ENCODE results near the gene UNK. TPM values are rescaled to one million over a fixed set of nuclear protein-coding genes. Genes with fewer than 3 reads are reported as not detected.

UNK gene
- total and polyA plus RNA-seq, 9 of the 15 experiments (the other 6 are each of a cell fraction or from before 2014, with no cell fraction given) = 12.8 to 38.6 (median 24.8) TPM

GRCh38 chr17:75825748-75826370, 41.3 kb downstream of the UNK start:
- 72% methylated on average over 10 of the region's 12 CpGs for WGBS (ENCODE audit: insufficient coverage, low coverage, missing lambda C conversion rate)
- Histone ChIP-seq H4K20me1 (replicated peaks; ENCODE audit: control insufficient read depth, insufficient read depth, low read length) (no peaks in the 10 kb centered on the region), H3K27ac (ENCODE audit: extremely low read depth, low read depth, low read length) (no peak overlapping the region), H3K4me3 (no peak overlapping the region), H3K4me1 (replicated peaks in 1 of 2; ENCODE audit: control insufficient read depth in 2 of 2, insufficient read depth in 2 of 2, low read length in 2 of 2) (peaks cover 0 to 52% of the 10 kb centered on the region in 2 experiments; a peak in 2 of 5 replicates), H3K79me2 (ENCODE audit: control insufficient read depth, insufficient read depth, low read length) (no peaks in the 10 kb centered on the region), H3K36me3 (ENCODE audit: control insufficient read depth, insufficient read depth, low read length) (peaks cover 77% of the 10 kb centered on the region; the same call in 2 of the 3 replicates), H2AFZ (ENCODE audit: low read depth, low read length) (no peak overlapping the region), H3K9me3 (replicated peaks; ENCODE audit: control insufficient read depth, insufficient read depth, low read depth, low read length) (no peaks in the 10 kb centered on the region), H3K9me1 (ENCODE audit: control insufficient read depth, insufficient read depth, low read length) (no peaks in the 10 kb centered on the region), H3K4me2 (ENCODE audit: insufficient read depth, low read length) (no peak overlapping the region), H3K27me3 (ENCODE audit: control insufficient read depth in 2 of 2, insufficient read depth in 2 of 2, low read length in 2 of 2) (no peaks in the 10 kb centered on the region), H3K9ac (ENCODE audit: insufficient read depth in 1 of 2, low read depth in 2 of 2, low read length in 2 of 2) (peak overlapping the region in 1 of 2 experiments; percentile 38; a peak in 1 of 4 replicates)
- POLR2A ChIA-PET = interaction anchor here (0.6 to 8.0 kb wide), 18 partner anchors 7 to 645 kb away, joined by 3 to 121 read pairs (median 3); partner anchors contain the start of gene GALK1
- TF ChIP-seq ATF7 (IDR thresholded peaks at IDR 0.05) = no peak
- peak; percentile 36 for TF ChIP-seq POLR2B (IDR thresholded peaks at IDR 0.05; ENCODE audit: low read depth, partially characterized antibody)
- TF ChIP-seq ZNF274 (IDR thresholded peaks at IDR 0.05; ENCODE audit: borderline replicate concordance, low read depth, low read length) = no peak
- 0 out of 2 replicates have a peak, but pooled peaks have one; percentile 46 for TF ChIP-seq SUPT5H (IDR thresholded peaks at IDR 0.05)
- TF ChIP-seq POLR2A (conservative IDR thresholded peaks at IDR 0.05) = 0 out of 2 replicates have a peak, but pooled peaks have one; percentile 59
- no peak for FAIRE-seq
- intact Hi-C loops (cut with micrococcal nuclease) = no loop called here
- DNase-seq (ENCODE audit: extremely low read depth in 1 of 4, low spot score in 3 of 4) = no peak
- CTCF ChIA-PET (ENCODE audit: low intra/inter-chr PET ratio) = no interaction called here
- in situ Hi-C loops (cut with MboI) = no loop called here
- BruUV-seq (replicated peaks) = no TSS peak
- no peak; the same call in 2 of the 3 replicates for ATAC-seq
